ENCODE results near the gene ZNF57.
"Not testable (repeated sequence)": the region's sequence is repeated elsewhere in the genome, so short reads cannot be mapped to it uniquely, and the experiment has no call there.

The ZNF57 gene

DNA sequence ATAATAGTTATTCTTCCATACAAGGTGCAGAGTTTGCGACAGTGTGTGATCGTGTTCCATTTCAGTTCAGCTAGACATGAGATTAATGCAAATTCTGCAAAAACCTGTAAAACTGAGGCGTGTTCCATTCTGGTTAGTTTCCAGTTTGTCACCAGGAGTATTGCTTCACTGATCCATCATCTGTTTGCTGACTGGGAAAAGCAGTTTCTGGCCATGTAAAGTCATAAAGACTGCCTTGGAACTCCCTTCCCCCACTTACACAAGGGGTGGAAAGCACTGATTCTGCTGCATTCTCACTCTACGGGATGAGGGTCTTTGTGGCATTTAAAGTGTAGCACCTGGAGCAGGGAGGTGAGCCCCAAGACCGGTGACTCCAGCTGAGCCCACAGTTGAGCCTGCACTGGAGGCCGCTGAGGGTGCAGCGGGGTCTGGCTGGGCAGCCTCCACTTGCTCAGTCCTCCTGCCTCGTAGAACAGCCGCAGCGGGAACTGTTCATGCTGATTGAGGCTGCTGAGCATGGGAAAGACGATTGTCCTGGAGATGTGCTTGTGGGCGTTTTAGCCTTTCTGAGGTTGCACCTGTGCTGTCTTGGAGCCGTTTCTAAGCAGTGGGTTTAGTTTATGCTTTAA is 2.0 kb downstream of the ZNF57 start:
- no peak for DNase-seq

DNA sequence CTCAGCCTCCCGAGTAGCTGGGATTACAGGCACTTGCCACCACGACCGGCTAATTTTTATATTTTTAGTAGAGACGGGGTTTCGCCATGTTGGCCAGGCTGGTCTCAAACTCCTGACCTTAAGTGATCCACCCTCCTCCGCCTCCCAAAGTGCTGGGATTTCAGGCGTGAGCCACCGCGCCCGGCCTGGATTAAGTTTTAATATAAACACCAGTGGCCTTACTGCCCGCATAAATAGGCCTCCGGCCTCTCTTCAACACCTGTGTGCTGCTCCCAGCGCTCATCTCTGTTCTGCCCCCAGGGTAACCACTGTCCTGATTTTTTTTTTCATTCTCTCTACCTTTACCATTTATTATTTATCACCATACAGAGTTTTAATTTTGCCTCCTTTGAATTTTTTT is 2.6 kb downstream of the ZNF57 start:
- DNase-seq: not testable (repeated sequence)

DNA sequence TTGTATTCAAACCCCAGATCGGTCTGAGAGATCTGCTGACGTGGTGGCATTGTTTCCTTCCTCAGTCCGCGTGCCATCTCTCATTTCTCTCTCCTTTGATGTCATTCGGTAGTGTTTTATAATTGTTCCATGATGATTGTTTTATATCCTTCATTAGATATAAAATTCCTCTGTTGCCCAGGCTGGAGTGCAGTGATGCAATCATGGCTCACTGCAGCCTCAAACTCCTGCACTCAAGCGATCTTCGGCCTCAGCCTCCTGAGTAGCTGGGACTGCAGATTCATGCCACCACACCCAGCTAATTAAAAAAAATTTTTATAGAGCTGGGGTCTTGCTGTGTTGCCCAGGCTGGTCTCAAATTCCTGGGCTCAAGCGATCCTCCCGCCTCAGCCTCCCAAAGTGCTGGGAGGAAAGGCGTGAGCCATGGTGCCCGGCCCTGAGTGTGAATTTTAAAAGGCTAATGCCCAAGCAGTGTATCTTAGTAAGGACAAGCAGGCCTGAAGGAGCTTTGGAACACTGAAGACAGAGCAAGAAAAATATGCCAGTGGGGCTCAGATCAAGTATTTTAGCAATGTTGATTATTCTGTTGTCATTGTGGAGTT is 5.3 kb downstream of the ZNF57 start:
- no peak for DNase-seq

DNA sequence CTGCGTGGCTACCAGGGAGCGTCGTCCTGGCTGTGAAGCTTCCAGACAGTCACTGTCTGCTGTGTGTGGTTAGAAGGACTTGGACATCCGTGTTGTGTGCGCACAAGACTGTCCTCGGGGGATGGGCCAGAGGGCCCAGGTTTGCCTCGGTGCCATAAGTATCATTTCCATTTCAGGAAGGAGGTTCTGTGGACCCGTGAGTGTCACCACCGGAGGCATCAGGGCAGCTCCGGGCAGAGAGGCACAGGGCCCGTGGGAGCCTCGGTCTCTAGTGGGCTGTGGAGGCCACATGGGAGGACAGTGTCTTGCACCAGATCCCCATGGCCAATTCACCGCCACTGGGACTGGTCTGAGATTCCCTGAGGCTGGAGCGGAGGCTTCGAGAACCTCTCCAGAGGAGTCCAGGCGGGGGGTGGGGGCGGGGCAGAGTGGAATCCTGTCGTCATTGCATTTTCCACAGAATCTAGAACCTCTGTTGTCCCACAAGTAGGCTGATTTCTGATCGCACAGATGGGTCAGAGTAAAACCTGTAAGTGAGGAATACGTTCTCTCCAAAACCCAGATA is 6.0 kb downstream of the ZNF57 start:
- no peak for DNase-seq

DNA sequence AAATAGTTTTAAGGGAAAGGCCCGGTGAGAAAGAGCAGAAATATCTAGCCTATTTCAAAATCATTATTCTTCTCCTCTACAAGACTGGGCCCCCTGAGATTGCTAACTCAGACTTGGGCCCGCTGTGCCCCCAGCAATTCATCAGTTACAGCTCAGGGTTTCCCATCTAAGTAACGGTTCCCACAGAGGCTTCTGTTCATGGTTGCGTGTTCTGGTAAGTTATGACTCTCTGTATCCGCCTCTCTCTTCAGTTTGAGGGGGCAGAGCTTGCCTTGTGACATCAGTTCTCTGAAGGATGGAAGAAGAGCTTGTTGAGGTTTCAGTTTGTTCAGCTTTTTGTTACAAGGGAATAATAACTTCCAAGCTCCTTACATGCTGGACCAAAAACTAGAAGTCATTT is 11.6 kb downstream of the ZNF57 start:
- DNase-seq: no peak

DNA sequence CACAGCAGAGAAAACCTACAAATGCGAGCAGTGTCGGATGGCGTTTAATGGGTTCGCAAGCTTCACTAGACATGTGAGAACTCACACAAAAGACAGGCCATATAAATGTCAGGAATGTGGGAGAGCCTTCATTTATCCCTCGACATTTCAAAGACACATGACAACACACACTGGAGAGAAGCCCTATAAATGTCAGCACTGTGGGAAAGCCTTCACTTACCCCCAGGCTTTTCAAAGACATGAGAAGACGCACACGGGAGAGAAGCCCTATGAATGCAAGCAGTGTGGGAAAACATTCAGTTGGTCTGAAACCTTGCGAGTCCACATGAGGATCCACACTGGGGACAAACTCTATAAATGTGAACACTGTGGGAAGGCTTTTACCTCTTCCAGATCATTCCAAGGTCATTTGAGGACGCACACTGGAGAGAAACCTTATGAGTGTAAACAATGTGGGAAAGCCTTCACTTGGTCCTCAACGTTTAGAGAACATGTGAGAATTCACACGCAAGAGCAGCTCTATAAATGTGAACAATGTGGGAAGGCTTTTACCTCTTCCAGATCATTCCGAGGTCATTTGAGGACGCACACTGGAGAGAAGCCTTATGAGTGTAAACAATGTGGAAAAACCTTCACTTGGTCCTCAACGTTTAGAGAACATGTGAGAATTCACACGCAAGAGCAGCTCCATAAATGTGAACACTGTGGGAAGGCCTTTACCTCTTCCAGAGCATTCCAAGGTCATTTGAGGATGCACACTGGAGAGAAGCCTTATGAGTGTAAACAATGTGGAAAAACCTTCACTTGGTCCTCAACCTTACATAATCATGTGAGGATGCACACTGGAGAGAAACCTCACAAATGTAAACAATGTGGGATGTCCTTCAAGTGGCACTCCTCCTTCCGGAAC is 16.8 kb downstream of the ZNF57 start:
- no peak for DNase-seq

DNA sequence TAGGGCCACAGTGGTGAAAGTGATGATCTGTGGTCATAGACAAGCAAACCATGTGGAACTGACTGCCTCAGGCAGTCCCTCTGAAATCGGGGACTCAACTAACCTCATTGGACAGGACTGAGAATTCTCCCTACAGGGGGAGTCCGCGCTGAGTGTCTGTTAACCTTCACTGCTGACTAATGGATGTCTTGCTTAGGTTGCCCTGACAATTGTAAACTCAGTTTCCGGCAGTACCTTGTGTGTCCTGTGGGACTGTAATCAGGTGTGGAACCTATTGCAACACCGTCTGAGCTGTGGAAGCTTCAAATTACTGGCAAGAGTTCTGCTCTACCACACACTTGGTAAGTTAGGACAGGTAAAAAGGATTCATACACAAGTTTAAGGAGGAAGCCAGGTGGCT is 22.3 kb downstream of the ZNF57 start:
- no peak for DNase-seq

DNA sequence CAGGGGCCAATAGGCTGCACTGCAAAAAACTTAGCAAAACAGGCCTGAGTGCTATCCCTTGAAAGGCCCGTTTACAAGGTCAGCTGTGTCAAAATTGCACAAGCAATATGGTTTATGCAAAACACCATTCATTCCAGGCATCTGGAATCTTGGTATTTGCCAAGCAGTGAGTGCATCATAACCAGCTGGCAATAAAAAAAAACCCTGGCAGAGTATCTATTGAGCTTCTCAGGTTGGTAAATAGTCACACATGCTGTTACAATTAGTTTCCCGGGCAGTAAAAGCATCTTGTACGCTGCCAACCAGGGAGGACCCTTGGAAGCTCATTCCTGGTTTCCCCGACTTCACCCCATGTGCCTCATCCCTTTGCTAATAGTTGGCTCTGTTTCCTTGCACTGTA is 22.8 kb downstream of the ZNF57 start:
- DNase-seq: peak; percentile 55

DNA sequence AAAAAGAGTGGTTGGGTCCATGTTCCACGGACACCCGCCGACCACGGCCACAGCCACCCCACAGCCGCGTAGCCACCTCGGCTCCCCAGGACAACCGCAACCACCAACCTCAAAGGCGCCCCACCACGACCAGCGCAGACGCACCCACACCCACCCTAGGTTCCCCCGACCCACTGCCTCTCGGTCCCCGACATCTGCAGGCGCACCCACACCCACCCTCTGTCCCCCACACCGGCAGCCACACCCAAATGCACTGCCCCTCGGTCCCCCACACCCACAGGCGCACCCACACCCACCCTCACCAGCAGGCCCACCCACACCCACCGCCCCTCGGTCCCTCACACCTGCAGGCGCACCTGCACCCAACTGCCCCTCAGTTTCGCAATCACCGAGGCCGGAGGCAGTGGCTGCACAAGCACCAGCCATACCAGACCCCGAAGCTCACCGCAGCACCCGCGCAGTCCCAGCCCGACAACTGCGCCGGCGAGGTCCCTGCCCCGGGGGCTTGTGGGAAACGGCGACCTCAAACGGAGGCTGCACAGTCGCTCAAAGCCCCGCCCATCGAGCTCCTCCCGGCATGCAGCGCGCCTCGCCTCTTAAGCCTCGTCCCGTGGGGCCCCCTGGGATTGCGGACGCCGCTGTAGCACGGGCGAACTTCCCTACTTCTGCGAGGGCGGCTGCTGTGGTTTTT is 25.8 kb downstream of the ZNF57 start:
- no peak for DNase-seq

DNA sequence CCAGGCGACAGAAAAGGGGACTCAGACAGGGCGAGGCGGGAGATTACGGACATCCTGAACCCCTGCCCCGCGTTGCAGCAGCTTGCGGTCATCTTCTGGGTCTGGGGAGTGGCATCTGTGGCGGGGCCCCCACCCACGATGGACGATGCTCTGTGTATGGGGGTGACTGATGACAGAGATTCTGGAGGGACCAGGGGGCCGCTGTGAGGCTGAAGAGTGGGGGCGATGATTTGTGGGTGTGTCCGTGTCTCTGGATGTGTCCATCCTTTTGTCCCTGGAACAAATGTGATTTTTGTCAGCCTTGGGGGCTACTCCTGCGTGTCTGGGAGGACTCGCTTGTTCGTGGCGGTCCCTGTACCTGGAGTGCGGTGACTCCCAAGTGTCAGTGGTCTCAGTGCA is 26.3 kb downstream of the ZNF57 start:
- no peak for DNase-seq

DNA sequence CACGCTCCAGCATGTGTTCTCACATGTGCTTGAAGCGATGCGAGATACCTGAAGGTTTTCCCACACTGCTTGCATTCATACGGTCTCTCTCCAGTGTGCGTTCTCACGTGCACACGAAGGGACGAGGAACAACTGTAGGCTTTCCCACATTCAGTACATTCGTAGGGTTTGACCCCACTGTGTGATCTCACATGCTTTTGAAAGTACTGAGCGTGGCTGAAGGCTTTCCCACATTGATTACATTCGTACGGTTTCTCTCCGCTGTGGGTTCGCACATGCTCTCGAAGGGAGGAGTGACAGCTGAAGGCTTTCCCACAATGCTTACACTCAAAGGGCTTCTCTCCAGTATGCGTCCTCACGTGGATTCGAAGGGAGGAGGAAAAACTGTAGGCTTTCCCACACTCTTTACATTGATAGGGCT is 32.8 kb downstream of the ZNF57 start:
- no peak for DNase-seq

DNA sequence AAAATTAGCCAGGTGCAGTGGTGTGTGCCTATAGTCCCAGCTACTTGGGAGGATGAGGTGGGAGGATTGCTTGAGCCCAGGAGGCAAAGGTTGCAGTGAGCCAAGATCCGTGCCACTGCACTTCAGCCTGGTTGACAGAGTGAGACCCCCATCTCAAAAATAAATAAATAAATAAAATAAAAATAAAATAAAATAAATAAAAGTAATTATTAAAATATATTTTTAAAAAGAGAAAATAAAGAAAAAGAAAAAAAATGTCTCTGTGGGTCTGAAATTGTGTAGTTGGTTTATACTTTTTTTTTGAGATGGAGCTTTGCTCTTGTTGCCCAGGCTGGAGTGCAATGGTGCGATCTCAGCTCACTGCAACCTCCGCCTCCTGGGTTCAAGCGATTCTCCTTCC is 35.1 kb downstream of the ZNF57 start:
- not testable (repeated sequence) for DNase-seq

DNA sequence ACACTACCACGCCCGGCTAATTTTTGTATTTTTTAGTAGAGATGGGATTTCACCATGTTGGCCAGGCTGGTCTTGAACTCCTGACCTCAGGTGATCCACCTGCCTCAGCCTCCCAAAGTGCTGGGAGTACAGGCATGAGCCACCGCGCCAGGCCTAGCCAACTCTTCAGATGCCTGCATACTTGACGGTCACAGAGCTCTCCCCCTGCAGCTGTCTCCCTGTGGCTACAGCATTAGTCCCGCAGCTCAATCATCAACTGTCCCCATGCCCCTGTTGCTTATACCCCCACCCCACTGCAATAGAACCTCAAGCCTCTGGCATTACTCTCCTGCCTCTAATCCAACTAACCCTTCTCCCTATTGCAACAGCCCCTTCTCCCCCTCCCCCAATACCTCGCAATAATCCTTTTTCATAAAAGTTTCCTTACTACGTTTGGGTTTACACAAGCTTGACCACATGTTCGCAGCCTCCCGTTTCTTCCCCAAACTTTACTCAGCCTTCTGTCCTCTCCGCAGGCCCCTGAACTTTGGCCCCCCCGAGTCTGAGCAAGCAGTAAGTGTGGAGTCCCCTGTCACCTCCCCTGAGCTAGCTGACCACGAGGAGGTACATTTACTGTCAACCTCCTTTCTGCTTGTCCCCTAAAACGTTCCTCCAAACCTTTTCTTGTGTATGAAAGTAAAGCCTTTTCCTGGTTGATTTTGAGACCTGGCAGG is 42.4 kb downstream of the ZNF57 start:
- DNase-seq: no peak

DNA sequence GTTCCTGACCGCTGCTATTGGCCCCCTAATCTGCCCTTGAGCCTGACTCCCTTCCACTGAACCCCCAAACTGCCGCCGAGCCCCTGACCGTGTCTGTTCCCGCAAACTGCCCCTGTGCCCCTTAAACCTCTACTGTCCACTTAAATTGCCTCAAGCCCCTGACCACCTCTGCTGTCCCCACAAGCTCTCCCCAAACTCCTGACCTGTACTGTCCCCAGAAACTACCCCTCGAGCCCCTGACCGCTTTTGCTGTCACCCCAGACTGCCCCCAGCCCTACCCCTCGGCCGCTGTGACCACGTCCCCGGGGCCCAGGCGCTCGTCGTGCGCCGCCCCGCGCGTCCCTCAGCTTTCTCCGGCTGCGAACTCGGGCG is 43.7 kb downstream of the ZNF57 start:
- no peak for DNase-seq

DNA sequence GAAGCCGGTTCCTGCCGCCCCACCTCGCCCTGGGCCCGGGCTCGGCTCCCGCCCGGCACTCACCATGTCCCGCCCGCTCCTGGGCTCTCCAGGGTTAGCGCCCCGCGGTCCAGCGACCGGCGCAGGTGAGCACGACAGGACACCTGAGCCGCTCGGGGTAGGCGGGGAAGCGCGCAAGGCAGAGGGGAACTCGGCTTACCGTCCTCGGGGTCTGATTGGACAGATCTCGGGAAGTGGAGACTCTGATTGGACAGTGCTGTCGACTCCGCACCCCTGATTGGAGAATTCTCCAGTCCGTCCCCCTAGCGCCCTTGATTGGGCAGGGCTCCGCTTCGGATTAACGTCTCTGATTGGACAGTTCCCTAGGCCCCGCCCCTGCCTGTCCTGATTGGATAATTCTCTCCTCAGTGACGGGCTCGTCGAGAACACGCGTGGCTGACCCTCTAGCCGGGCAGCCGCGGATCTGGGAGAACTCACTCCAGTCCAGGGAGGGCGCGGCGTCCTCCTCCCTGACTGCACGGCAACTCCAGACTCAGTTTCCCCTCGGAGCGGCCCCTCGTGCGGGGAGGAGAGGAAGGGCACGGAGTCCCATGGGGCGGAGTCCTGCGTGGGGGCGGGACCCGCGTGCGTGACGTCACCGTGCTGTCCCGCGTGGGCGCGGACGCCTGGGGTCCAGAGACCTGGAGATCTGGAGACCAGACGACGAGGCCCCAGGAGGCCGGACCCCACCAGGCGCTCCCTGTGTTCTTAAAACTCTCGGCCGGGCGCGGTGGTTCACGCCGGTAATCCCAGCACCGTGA is 44.2 kb downstream of the ZNF57 start, which contains the start of gene ZNF77:
Gene ZNF77 (minus strand): TSS at position 197 of the 800 bp plus-strand sequence. CDS start 131 bp downstream, at position 66.
- DNase-seq: peak; percentile 99

DNA sequence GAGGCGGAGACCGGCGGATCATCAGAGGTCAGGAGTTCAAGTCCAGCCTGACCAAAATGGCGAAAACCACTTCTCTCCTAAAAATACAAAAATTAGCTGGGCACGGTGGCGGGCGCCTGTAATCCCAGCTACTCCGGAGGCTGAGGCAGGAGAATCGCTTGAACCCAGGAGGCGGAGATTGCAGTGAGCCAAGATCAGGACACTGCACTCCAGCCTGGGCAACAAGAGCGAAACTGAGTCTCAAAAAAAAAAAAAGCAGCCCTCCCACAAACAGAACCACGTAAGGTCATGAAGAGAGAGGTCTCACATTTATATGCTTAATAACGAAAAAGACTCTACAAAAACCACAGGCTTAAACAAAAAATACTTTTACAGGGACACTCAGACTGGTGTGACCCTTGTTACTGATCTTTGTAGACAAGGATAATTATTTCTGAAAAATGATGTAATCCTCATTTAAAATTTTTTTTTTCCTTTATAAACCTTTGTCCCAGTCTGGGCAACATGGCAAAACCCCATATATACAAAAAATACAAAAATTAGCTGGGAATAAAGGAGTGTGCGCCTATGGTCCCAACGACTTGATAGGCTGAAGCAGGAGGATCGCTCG is 45.0 kb downstream of the ZNF57 start:
- no peak for DNase-seq

DNA sequence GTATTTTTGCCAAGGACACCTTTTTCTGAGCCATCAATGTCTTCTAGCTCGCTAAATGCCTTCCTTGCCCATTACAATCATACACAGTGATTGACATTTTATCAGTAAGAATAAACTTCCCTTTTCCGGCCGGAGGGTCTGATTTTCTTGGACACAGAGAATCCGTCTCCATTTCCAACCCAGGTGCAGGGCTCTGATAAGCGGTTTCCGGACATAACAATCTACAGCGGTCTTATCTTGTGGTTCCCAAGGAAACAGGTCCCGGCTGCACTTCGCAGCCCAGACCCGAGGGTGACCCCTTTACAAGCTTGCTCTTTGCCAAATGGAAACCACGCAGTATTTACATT is 49.2 kb downstream of the ZNF57 start:
- DNase-seq: no peak

DNA sequence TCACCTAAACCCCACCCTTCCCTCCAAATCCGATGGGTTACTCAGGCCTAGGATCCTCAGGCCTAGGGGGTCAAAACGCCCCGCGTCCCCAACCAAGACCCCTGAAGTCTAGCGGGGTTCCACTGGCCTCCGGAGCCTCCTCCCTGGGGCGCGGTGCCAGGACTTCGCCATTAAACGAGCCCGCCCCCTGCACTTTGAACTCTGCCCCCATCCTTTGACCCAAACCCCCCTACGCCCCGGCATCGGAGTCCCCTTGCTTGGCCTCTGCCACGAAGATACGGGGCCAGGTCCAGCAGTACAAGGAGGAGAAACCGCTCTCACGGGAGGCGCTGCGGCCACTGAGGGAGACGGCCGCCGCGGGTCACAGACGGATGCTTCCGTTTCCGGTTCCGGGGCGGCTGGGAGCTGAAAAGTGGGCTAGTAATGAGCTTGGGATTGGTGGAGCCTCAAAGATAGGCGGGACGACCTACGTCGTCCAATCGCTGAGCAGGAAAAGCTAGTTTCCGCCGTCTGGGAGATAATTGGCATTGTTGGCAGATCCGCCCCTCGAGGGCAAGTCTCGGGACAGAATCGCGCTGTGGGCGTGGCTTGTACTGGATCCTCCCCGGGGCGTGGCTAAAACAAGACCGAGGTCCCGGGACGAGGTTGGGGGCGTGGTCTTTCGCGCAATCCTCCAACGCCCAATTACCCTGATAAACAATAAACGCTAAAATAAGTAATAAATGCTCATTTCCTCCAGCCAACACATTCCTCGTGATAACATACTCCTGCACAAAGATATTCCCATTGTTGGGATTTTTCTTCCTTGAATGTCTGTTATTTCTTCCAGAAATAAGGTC is 49.8 kb downstream of the ZNF57 start:
- peak; percentile 98 for DNase-seq

DNA sequence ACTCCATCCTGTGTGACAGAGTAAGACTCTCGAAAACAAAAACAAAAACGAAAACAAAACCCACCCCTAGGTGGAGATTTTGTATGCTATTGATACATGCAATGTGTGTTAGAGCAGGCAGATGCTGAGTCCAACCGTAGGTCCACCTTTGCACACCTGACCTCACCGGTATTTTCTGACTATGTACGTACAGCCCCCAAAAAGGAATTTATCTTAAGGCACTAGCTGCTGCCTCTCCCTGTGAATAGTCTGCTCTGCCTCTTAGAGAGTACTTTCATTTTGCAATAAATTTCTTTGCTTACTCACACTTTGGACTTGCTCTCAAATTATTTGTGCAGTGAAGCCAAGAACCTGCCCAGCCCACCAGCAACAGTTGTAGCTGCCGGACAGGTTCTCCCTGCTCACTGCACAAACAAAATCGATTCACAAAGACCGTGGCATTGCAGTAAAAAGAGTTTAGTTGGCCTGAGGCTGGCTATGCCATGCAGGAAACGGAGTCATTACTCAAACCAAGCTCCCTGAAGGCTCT is 52.3 kb downstream of the ZNF57 start:
- no peak for DNase-seq

DNA sequence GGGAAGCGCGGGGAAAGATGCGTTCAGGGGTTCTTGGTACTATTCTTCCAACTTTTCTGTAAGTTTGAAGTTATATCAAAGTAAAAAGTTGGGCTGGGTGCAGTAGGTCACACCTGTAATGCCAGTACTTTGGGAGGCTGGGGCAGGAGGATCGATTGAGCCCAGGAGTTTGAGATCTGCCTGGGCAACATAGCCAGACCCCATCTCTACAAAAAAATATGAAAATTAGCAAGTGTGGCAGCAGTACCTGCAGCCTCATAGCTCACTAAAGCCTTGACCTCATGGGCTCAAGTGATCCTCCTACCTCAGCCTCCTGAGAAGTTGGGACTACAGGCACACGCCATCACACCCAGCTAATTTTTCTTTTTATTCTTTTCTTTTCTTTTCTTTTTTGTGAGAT is 56.4 kb downstream of the ZNF57 start:
- DNase-seq: no peak
